ENCODE data around the gene LRMDA.

- no peak for TF ChIP-seq CTCF (conservative IDR thresholded peaks at IDR 0.05; ENCODE audit: low read length)
- TF ChIP-seq EZH2phosphoT487 (IDR thresholded peaks at IDR 0.05; ENCODE audit: borderline replicate concordance, low read depth, low read length): no peak
Observed at GRCh38 chr10:75658496-75658895, 227.1 kb downstream of the LRMDA start.

Data from OCI-LY7 (cell line).